ENCODE measurements around the gene MISP3.
"Not testable (repeated sequence)": the region's sequence is repeated elsewhere in the genome, so short reads cannot be mapped to it uniquely, and the experiment has no call there.

MISP3 gene

DNA sequence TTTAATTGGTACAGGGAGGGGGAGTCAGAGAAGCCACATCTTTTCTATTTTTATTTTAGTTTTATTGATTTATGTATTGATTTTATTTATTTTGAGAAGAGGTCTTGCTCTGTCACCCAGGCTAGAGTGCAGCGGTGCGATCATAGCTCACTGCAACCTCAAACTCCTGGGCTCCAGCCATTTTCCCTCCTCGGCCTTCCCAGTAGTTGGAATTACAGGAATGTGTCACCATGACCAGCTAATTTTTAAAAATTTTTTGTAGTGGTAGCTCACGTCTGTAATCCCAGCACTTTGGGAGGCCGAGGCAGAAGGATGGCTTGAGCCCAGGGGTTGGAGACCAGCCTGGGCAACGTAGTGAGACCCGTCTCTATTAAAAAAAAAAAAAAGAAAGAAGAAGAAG lies 36.9 kb upstream of the MISP3 start:
- Histone ChIP-seq H3K9me3 (ENCODE audit: low read length) (no peaks in the 10 kb centered on the region), H3K27me3 (ENCODE audit: insufficient read depth, low read length) (0 out of 2 replicates have a peak, but pooled peaks cover under 1% of the 10 kb centered on the region), H3K9ac (ENCODE audit: low read length) (no peak overlapping the region), H3K27ac (ENCODE audit: low read depth, low read length, poor library complexity, severe bottlenecking) (no peak overlapping the region), H3K79me2 (ENCODE audit: insufficient read depth, low read length) (no peaks in the 10 kb centered on the region), H3K4me3 (ENCODE audit: low read depth, low read length, poor library complexity, severe bottlenecking) (no peak overlapping the region), H3K9me2 (ENCODE audit: low read depth, low read length) (no peaks in the 10 kb centered on the region), H2AFZ (ENCODE audit: low read length) (no peak overlapping the region), H3K4me2 (ENCODE audit: low read length) (no peak overlapping the region), H3K4me1 (ENCODE audit: insufficient read depth, low read length, severe bottlenecking) (peaks cover 11% of the 10 kb centered on the region), H3K36me3 (ENCODE audit: insufficient read depth, low read length) (no peaks in the 10 kb centered on the region), H3F3A (ENCODE audit: insufficient read depth, low read length) (no peaks in the 10 kb centered on the region), H4K20me1 (ENCODE audit: insufficient read depth, low read length) (no peaks in the 10 kb centered on the region)
- TF ChIP-seq EZH2 (IDR thresholded peaks at IDR 0.05; ENCODE audit: borderline replicate concordance, low read length) (no peak), CTCF (IDR thresholded peaks at IDR 0.05; ENCODE audit: low read length) (no peak)

DNA sequence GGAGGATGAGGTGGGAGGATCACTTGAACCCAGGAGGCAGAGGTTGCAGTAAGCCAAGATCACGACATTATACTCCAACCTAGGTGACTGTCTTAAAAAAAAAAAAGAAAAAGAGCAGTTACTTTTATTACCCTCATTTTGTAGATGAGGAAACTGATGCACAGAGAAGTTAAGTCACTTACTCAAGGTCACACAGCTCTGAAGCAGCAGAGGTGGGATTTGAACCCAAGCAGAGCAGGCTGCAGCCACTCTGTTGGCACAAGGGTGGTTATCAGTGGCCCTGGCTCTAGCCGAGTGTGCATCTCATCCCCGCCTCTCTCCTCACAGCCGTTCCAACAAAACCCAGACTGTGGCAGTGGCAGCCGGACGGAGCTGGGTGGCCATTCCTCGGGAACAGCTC lies 33.4 kb upstream of the MISP3 start:
- Histone ChIP-seq H3K27me3 (ENCODE audit: insufficient read depth, low read length) (no peaks in the 10 kb centered on the region), H4K20me1 (ENCODE audit: insufficient read depth, low read length) (no peaks in the 10 kb centered on the region), H3K4me2 (ENCODE audit: low read length) (no peak overlapping the region), H3K79me2 (ENCODE audit: insufficient read depth, low read length) (no peaks in the 10 kb centered on the region), H2AFZ (ENCODE audit: low read length) (no peak overlapping the region), H3K9me3 (ENCODE audit: low read length) (no peaks in the 10 kb centered on the region), H3K4me1 (ENCODE audit: insufficient read depth, low read length, severe bottlenecking) (peaks cover 8% of the 10 kb centered on the region), H3K36me3 (ENCODE audit: insufficient read depth, low read length) (no peaks in the 10 kb centered on the region), H3F3A (ENCODE audit: insufficient read depth, low read length) (no peaks in the 10 kb centered on the region), H3K9ac (ENCODE audit: low read length) (no peak overlapping the region), H3K9me2 (ENCODE audit: low read depth, low read length) (no peaks in the 10 kb centered on the region), H3K27ac (ENCODE audit: low read depth, low read length, poor library complexity, severe bottlenecking) (no peak overlapping the region), H3K4me3 (ENCODE audit: low read depth, low read length, poor library complexity, severe bottlenecking) (no peak overlapping the region)
- TF ChIP-seq CTCF (IDR thresholded peaks at IDR 0.05; ENCODE audit: low read length) (no peak), EZH2 (IDR thresholded peaks at IDR 0.05; ENCODE audit: borderline replicate concordance, low read length) (no peak)

- not testable (repeated sequence) for H3K9me3 ChIP-seq (ENCODE audit: low read length); H3K4me2 ChIP-seq (ENCODE audit: low read length); H3K36me3 ChIP-seq (ENCODE audit: insufficient read depth, low read length); H3K4me1 ChIP-seq (ENCODE audit: insufficient read depth, low read length, severe bottlenecking); H3F3A ChIP-seq (ENCODE audit: insufficient read depth, low read length); H3K27me3 ChIP-seq (ENCODE audit: insufficient read depth, low read length); H2AFZ ChIP-seq (ENCODE audit: low read length); H3K9me2 ChIP-seq (ENCODE audit: low read depth, low read length); H3K4me3 ChIP-seq (ENCODE audit: low read depth, low read length, poor library complexity, severe bottlenecking); H3K27ac ChIP-seq (ENCODE audit: low read depth, low read length, poor library complexity, severe bottlenecking); H4K20me1 ChIP-seq (ENCODE audit: insufficient read depth, low read length); H3K9ac ChIP-seq (ENCODE audit: low read length); H3K79me2 ChIP-seq (ENCODE audit: insufficient read depth, low read length)
- TF ChIP-seq CTCF (IDR thresholded peaks at IDR 0.05; ENCODE audit: low read length) = peak; percentile 65
These were observed 29.7 kb upstream of the MISP3 start for GRCh38 chr19:14042659-14043608.

- H4K20me1 ChIP-seq (ENCODE audit: insufficient read depth, low read length); H3K36me3 ChIP-seq (ENCODE audit: insufficient read depth, low read length); H3K4me3 ChIP-seq (ENCODE audit: low read depth, low read length, poor library complexity, severe bottlenecking); H3K79me2 ChIP-seq (ENCODE audit: insufficient read depth, low read length); H3K9me3 ChIP-seq (ENCODE audit: low read length); H3K9ac ChIP-seq (ENCODE audit: low read length); H3K27me3 ChIP-seq (ENCODE audit: insufficient read depth, low read length); H3K4me1 ChIP-seq (ENCODE audit: insufficient read depth, low read length, severe bottlenecking); H2AFZ ChIP-seq (ENCODE audit: low read length); H3K27ac ChIP-seq (ENCODE audit: low read depth, low read length, poor library complexity, severe bottlenecking); H3K9me2 ChIP-seq (ENCODE audit: low read depth, low read length); H3K4me2 ChIP-seq (ENCODE audit: low read length); H3F3A ChIP-seq (ENCODE audit: insufficient read depth, low read length): not testable (repeated sequence)
These were observed 24.7 kb upstream of the MISP3 start for GRCh38 chr19:14047866-14048265.

All from OCI-LY1 (cell line).